Measurements from ENCODE around the gene USPL1.

- TF ChIP-seq CTCF (conservative IDR thresholded peaks at IDR 0.05) (no peak), EZH2 (IDR thresholded peaks at IDR 0.05; ENCODE audit: low read depth) (no peak)
Observed at GRCh38 chr13:30639671-30640070, 22.0 kb downstream of the USPL1 start.
